Glutamatergic neuron (in vitro differentiated cells): ENCODE results near the gene IL11RA. TPM values are rescaled to one million over a fixed set of nuclear protein-coding genes. Genes with fewer than 3 reads are reported as not detected.
A peak's percentile ranks its signal among the peaks of the same experiment; 100 is the strongest.

Experiments used
- DNase-seq: peaks from one replicate; pipeline ENCODE4 v3.0.0; 2022
- H3K27ac Mint-ChIP-seq: one replicate; pipeline ENCODE4 v1.8.0; 2020; ENCODE audit warnings: mild to moderate bottlenecking, mixed read lengths, inconsistent platforms; ENCODE audit not compliant: unreplicated experiment
- H3K27me3 Mint-ChIP-seq: one replicate; pipeline ENCODE4 v1.8.0; 2020; ENCODE audit warnings: mild to moderate bottlenecking, moderate library complexity, mixed read lengths, inconsistent platforms; ENCODE audit not compliant: unreplicated experiment
- H3K36me3 Mint-ChIP-seq: one replicate; pipeline ENCODE4 v1.8.0; 2020; ENCODE audit warnings: mild to moderate bottlenecking, mixed read lengths, inconsistent platforms; ENCODE audit not compliant: unreplicated experiment
- H3K4me1 Mint-ChIP-seq: one replicate; pipeline ENCODE4 v1.8.0; 2020; ENCODE audit warnings: mild to moderate bottlenecking, low read depth, mixed read lengths, inconsistent platforms; ENCODE audit not compliant: unreplicated experiment
- H3K4me3 Mint-ChIP-seq: one replicate; pipeline ENCODE4 v1.8.0; 2020; ENCODE audit warnings: mild to moderate bottlenecking, mixed read lengths, inconsistent platforms; ENCODE audit not compliant: unreplicated experiment
- H3K9me3 Mint-ChIP-seq: one replicate; pipeline ENCODE4 v1.8.0; 2020; ENCODE audit warnings: mild to moderate bottlenecking, moderate library complexity, mixed read lengths, inconsistent platforms; ENCODE audit not compliant: unreplicated experiment
- CTCF ChIP-seq: fragments of 200-600 bp; sonication (generic); IDR thresholded peaks from one replicate; pipeline ENCODE4 v1.5.0; 2021; ENCODE audit not compliant: partially characterized antibody, unreplicated experiment
- total RNA-seq: library from RNA; stranded (reverse); fragmentation: NEBNext Ultra II Directional; extraction: Animal tissue kit (Norgen Biotek cat#: 25700); gene quantifications from one replicate; pipeline ENCODE4 v1.2.1, GENCODE V29; 2021; ENCODE audit not compliant: unreplicated experiment

Gene IL11RA
- total RNA-seq, 1 donor from 2014 or later: 28.8 TPM

DNA sequence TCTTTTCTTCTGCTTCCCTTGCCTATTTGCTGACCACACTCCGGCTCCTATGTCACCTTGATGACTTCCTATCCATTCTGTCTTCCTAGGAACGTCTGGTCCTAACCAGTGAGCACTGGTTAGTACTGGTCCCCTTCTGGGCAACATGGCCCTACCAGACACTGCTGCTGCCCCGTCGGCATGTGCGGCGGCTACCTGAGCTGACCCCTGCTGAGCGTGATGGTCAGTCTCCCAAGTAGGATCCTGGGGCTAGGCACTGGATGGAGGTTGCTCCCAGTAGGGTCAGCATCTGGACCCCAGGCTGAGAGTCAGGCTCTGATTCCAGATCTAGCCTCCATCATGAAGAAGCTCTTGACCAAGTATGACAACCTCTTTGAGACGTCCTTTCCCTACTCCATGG is 3.3 kb upstream of the IL11RA start:
- DNase-seq: no peak
- peaks cover 6% of the 10 kb centered on the region for H3K9me3 Mint-ChIP-seq
- no peak overlapping the region for H3K27ac Mint-ChIP-seq
- peak overlapping the region; percentile 52 for H3K4me3 Mint-ChIP-seq
- TF ChIP-seq CTCF: no peak
- peaks cover 23% of the 10 kb centered on the region for H3K4me1 Mint-ChIP-seq
- H3K27me3 Mint-ChIP-seq: peaks cover 10% of the 10 kb centered on the region
- peaks cover 8% of the 10 kb centered on the region for H3K36me3 Mint-ChIP-seq

DNA sequence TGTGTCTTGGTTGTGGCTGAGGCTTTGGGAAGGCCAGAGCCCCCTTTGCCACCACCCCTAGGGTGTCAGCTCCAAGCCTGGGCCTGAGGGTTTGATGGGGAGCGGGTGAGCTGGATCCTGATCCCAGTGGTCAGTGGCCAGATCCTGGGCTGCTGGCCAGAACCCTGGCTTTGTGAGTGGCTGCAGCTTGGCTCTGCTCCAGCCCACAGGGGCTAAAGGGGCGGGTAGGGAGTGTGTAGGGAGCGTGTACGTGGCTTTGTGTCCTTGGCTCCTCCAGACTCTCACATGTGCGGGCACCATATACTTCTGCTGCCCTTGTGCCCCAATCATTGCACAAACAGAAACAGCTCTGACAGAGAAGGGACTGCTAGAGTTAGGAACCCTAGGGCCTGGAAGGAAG is 1.2 kb upstream of the IL11RA start:
- peaks cover 8% of the 10 kb centered on the region for H3K27me3 Mint-ChIP-seq
- H3K36me3 Mint-ChIP-seq: peaks cover 8% of the 10 kb centered on the region
- H3K27ac Mint-ChIP-seq: no peak overlapping the region
- H3K4me1 Mint-ChIP-seq: peaks cover 28% of the 10 kb centered on the region
- no peak overlapping the region for H3K4me3 Mint-ChIP-seq
- DNase-seq: no peak
- H3K9me3 Mint-ChIP-seq: peaks cover 6% of the 10 kb centered on the region
- no peak for TF ChIP-seq CTCF

GRCh38 chr9:34651321-34651720 is 664 bp upstream of the IL11RA start:
- peaks cover 27% of the 10 kb centered on the region for H3K4me1 Mint-ChIP-seq
- peak overlapping the region; percentile 46 for H3K27ac Mint-ChIP-seq
- peaks cover 7% of the 10 kb centered on the region for H3K27me3 Mint-ChIP-seq
- peaks cover 8% of the 10 kb centered on the region for H3K9me3 Mint-ChIP-seq
- DNase-seq: no peak
- H3K4me3 Mint-ChIP-seq: peak overlapping the region; percentile 77
- peaks cover 8% of the 10 kb centered on the region for H3K36me3 Mint-ChIP-seq
- TF ChIP-seq CTCF: no peak

DNA sequence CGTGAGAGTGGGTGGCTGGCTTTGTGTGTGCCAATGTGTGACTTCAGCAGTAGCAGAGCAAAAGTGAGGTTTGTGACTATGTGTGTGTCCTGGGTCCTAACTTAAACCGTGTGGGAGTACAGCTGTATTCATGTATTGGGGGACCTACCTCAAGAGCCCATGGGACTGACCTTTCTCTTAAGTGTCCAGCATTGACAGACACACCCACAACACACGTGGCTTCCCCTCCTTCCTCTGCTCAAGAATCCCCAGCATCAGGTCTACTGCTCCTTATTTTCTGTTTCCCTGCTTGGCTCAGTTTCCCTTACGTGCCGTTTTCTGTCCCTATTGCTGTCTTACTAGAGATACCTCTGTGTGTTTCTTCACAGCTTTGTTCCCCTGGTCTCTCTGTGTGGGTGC is 616 bp downstream of the IL11RA start:
- DNase-seq: no peak
- Mint-ChIP-seq H3K9me3 (peaks cover 7% of the 10 kb centered on the region), H3K4me3 (peak overlapping the region; percentile 77), H3K4me1 (peaks cover 28% of the 10 kb centered on the region), H3K27ac (peak overlapping the region; percentile 48), H3K36me3 (peaks cover 8% of the 10 kb centered on the region), H3K27me3 (peaks cover 7% of the 10 kb centered on the region)
- no peak for TF ChIP-seq CTCF

DNA sequence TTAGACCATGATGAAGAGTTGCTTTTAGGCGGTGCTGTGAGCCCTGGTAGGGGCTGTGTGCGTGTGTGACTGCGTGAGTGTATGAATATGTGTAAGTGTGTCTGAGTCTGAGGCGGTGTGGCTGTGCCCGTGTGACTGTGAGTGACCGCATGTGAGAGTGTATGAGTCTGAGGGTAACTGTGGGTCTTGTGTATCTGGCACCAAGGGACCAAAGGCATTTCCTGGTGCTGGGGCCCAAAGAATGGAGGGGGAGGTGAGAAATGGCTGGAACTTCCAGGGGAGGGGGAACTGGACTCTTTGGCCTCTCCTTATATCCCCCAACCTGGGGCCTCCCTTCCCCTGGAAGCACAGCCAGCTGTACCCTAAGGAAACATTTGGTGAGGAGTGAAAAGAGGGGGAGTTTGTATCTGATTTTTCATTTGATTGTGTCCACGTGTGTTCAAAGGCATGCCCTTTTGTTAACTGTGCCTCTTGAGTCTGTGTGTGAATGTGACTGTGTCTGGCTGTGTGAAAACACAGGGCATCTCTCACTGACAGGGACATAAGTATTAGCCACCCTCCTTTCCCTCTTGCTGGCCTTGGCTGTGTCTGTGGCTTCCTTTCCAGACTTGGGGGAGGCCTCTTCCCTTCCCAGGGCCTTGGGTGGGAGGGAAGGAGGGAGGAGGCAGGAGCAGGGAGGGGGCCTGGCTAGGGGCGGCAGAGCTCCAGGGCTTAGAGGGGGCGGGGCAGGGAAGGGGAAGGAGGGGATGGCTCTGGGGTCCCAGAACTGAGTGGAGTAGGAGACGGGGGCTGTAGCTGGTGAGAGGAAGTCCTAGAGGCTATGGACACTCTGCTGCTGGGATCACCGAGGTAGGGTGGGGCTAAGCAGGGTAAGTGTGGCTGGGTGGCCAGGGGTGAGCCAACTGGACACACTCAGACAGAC is 1.4 kb downstream of the IL11RA start:
- DNase-seq: no peak
- peaks cover 32% of the 10 kb centered on the region for H3K4me1 Mint-ChIP-seq
- peak overlapping the region; percentile 48 for H3K27ac Mint-ChIP-seq
- H3K4me3 Mint-ChIP-seq: peak overlapping the region; percentile 69
- peaks cover 3% of the 10 kb centered on the region for H3K36me3 Mint-ChIP-seq
- no peak for TF ChIP-seq CTCF
- H3K9me3 Mint-ChIP-seq: peaks cover 6% of the 10 kb centered on the region
- peaks cover 6% of the 10 kb centered on the region for H3K27me3 Mint-ChIP-seq
